Measurements from ENCODE around the gene C13orf42.

Gene C13orf42

GRCh38 chr13:51065372-51066090, 45.5 kb downstream of the C13orf42 start:
- no peak for DNase-seq (ENCODE audit: low read depth in 2 of 2)

GRCh38 chr13:51064753-51065152, 46.3 kb downstream of the C13orf42 start:
- DNase-seq (ENCODE audit: low read depth in 2 of 2) = no peak

GRCh38 chr13:51063909-51064308, 47.2 kb downstream of the C13orf42 start:
- DNase-seq (ENCODE audit: low read depth in 2 of 2) = no peak

GRCh38 chr13:51058461-51059167, 52.5 kb downstream of the C13orf42 start:
- no peak for DNase-seq (ENCODE audit: low read depth in 2 of 2)

- no peak for DNase-seq (ENCODE audit: low read depth in 2 of 2)
These were observed 53.2 kb downstream of the C13orf42 start for GRCh38 chr13:51057906-51058305.

GRCh38 chr13:51057001-51057400, 54.1 kb downstream of the C13orf42 start:
- no peak for DNase-seq (ENCODE audit: low read depth in 2 of 2)

GRCh38 chr13:51052581-51052980, 58.5 kb downstream of the C13orf42 start:
- no peak for DNase-seq (ENCODE audit: low read depth in 2 of 2)

- no peak for DNase-seq (ENCODE audit: low read depth in 2 of 2)
These were observed 60.8 kb downstream of the C13orf42 start for GRCh38 chr13:51050021-51050830.

GRCh38 chr13:51048616-51049015, 62.5 kb downstream of the C13orf42 start:
- DNase-seq (ENCODE audit: low read depth in 2 of 2) = no peak

- no peak for DNase-seq (ENCODE audit: low read depth in 2 of 2)
These were observed 63.0 kb downstream of the C13orf42 start for GRCh38 chr13:51048166-51048461.

- DNase-seq (ENCODE audit: low read depth in 2 of 2) = no peak
These were observed 63.5 kb downstream of the C13orf42 start for GRCh38 chr13:51047434-51048165.

GRCh38 chr13:51045451-51045850, 65.6 kb downstream of the C13orf42 start:
- DNase-seq (ENCODE audit: low read depth in 2 of 2) = no peak

- DNase-seq (ENCODE audit: low read depth in 2 of 2) = no peak
These were observed 66.9 kb downstream of the C13orf42 start for GRCh38 chr13:51044023-51044665.

GRCh38 chr13:51043310-51043709, 67.8 kb downstream of the C13orf42 start:
- no peak for DNase-seq (ENCODE audit: low read depth in 2 of 2)

GRCh38 chr13:51041710-51042109, 69.4 kb downstream of the C13orf42 start:
- no peak for DNase-seq (ENCODE audit: low read depth in 2 of 2)

GRCh38 chr13:51041126-51041525, 69.9 kb downstream of the C13orf42 start:
- no peak for DNase-seq (ENCODE audit: low read depth in 2 of 2)

GRCh38 chr13:51040431-51040830, 70.6 kb downstream of the C13orf42 start:
- no peak for DNase-seq (ENCODE audit: low read depth in 2 of 2)

GRCh38 chr13:51036418-51036817, 74.7 kb downstream of the C13orf42 start:
- DNase-seq (ENCODE audit: low read depth in 2 of 2) = no peak

- DNase-seq (ENCODE audit: low read depth in 2 of 2) = no peak
These were observed 75.1 kb downstream of the C13orf42 start for GRCh38 chr13:51035978-51036377.

- no peak for DNase-seq (ENCODE audit: low read depth in 2 of 2)
These were observed 75.6 kb downstream of the C13orf42 start for GRCh38 chr13:51035469-51035868.

- no peak for DNase-seq (ENCODE audit: low read depth in 2 of 2)
These were observed 76.2 kb downstream of the C13orf42 start for GRCh38 chr13:51034906-51035305.
